Stomach (tissue), 9 donors: Measurements from ENCODE around the gene RBBP4. TPM values are rescaled to one million over a fixed set of nuclear protein-coding genes. Genes with fewer than 3 reads are reported as not detected.
A peak's percentile ranks its signal among the peaks of the same experiment; 100 is the strongest.
"Not testable (repeated sequence)": the region's sequence is repeated elsewhere in the genome, so short reads cannot be mapped to it uniquely, and the experiment has no call there.

Source experiments
- DNase-seq, 2 donors: peaks; one replicate each; pipeline versions ENCODE4 v3.0.0 to v3.0.0-alpha.2; 2013 to 2019
- H3K27ac ChIP-seq, 5 donors: fragments of 200-600 bp in 4 of 5; sonication (generic) in 4 of 5; one replicate each; pipeline ENCODE4 v1.5.1; 2013 to 2019; ENCODE audit warnings: mild to moderate bottlenecking in 1 of 5, moderate library complexity in 1 of 5
- H3K27me3 ChIP-seq, 3 donors: fragments of 200-600 bp; sonication (generic); one replicate each; pipeline ENCODE4 v1.5.1; 2017 to 2019; ENCODE audit warnings: mixed run types in 1 of 3
- H3K36me3 ChIP-seq, 4 donors: fragments of 200-600 bp; sonication (generic); 1 replicate in 3 of 4; 2 replicates in 1 of 4; pipeline ENCODE4 v1.5.1; 2016 to 2019
- H3K4me1 ChIP-seq, 4 donors: fragments of 200-600 bp; sonication (generic); one replicate each; pipeline ENCODE4 v1.5.1; 2016 to 2019
- H3K4me3 ChIP-seq, 4 donors: fragments of 200-600 bp; sonication (generic) in 3 of 4; one replicate each; pipeline ENCODE4 v1.5.1; 2016 to 2019; ENCODE audit warnings: mild to moderate bottlenecking in 1 of 4
- H3K9me3 ChIP-seq, 4 donors: fragments of 200-600 bp; sonication (generic); one replicate each; pipeline ENCODE4 v1.5.1; 2016 to 2019
- EP300 ChIP-seq: sonication (generic); formaldehyde crosslinking; IDR thresholded peaks from one replicate; pipeline ENCODE4 v1.6.1; 2017; ENCODE audit warnings: antibody characterized with exemption
- POLR2A ChIP-seq, 4 donors: fragments of 450-650 bp; IDR thresholded peaks; one replicate each; pipeline ENCODE4 v1.6.1; 2016; ENCODE audit warnings: antibody characterized with exemption in 4 of 4, control low read depth in 2 of 4, mild to moderate bottlenecking in 1 of 4, moderate library complexity in 1 of 4
- POLR2AphosphoS5 ChIP-seq, 3 donors: sonication (generic); formaldehyde crosslinking; IDR thresholded peaks; one replicate each; pipeline ENCODE4 v1.6.1; 2016; ENCODE audit warnings: antibody characterized with exemption in 3 of 3
- WGBS, 5 donors: extraction: QIAGEN DNeasy Blood & Tissue Kit in 3 of 5; methylation state at CpG; one replicate each; pipeline versions ENCODE4 v1.1.5 to v1.1.7; 2013 to 2018; 5-methylcytosine and 5-hydroxymethylcytosine counted together
- intact Hi-C: fragments of 100-400 bp; cut with DNase I; formaldehyde crosslinking; loops from one replicate; pipeline ENCODE4 v1.15.1; 2023; ENCODE audit warnings: low total_unique reads
- polyA plus RNA-seq, 3 donors: library from polyadenylated mRNA; stranded (reverse); fragments of 200-250 nt; gene quantifications; one replicate each; pipeline ENCODE4 v1.2.3, GENCODE V29; 2013
- total RNA-seq, 5 donors: library from RNA; depleted of rRNA; stranded (reverse); fragments of >200 nt; gene quantifications; one replicate each; pipeline versions ENCODE4 v1.1.0 to v1.2.3, GENCODE V29; 2014 to 2016
- TF ChIP-seq, protein P1 (sequence below), 7 experiments: fragments of 450-650 bp in 4 of 7; fragments of 200-600 bp in 3 of 7; sonication (generic) in 3 of 7; IDR thresholded peaks; one replicate each; pipeline ENCODE4 v1.5.1; 2016 to 2019; ENCODE audit warnings: antibody characterized with exemption in 7 of 7, control low read depth in 2 of 7, mild to moderate bottlenecking in 1 of 7
- donor health status: healthy with polysubstance abuse.
- donor health status: Bipolar disorder and iron deficiency.
- donor health status: healthy.

Gene RBBP4
- total and polyA plus RNA-seq, 8 donors = 38.0 to 226 (median 75.0) TPM

DNA sequence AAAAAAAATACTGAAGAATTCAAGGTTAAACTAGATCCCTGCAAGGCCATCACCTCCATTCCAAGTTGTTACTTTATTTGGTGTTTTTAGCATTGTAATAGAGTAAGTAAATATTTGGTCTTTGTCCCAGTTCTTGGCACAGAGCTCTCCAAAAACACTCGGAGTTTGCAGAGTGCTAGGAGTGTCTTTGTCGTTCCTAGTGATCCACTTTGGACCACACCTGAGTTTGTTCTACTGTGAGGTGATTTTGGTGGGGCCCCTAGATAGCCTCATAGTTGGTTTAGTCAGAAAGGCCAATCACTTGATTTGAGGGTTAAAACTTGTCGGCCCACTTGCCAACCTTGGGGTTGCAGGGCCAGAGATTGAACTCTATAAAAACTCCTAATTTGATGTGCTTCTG is 25.9 kb downstream of the RBBP4 start:
- Histone ChIP-seq H3K4me1 (peaks cover 2 to 25% (median 17%) of the 10 kb centered on the region in 4 donors), H3K36me3 (peaks cover 54 to 100% (median 96%) of the 10 kb centered on the region in 4 donors), H3K9me3 (no peaks in the 10 kb centered on the region), H3K27ac (peak overlapping the region in 2 of 5 donors; percentile 3 to 43), H3K27me3 (no peaks in the 10 kb centered on the region), H3K4me3 (no peak overlapping the region)
- 16 to 36% (median 20%) methylated on average over 3 of the region's 3 CpGs for WGBS, 5 donors
- no peak for DNase-seq
- TF ChIP-seq EP300 = no peak
- intact Hi-C loops = no loop called here

DNA sequence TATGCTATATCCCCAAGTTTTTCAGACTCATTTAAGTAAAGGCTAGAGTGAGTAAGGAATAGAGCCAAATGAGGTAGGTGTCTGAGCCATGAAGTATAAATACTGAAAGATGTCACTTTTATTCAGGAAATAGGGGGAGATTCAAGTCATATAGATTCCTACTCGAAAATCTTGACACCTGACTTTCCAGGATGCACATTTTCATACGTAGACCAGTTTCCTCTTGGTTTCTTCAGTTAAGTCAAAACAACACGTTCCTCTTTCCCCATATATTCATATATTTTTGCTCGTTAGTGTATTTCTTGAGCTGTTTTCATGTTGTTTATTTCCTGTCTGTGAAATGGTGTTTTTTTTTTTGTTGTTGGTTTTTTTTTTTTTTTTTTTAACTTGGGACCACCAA is 29.0 kb downstream of the RBBP4 start:
- H3K27ac ChIP-seq, H3K4me3 ChIP-seq, DNase-seq, intact Hi-C loops, H3K27me3 ChIP-seq, H3K9me3 ChIP-seq: not testable (repeated sequence)
- WGBS, 5 donors = 78 to 86% (median 84%) methylated on average over 4 of the region's 4 CpGs
- Histone ChIP-seq H3K4me1 (peaks cover 18 to 56% (median 43%) of the 10 kb centered on the region in 4 donors), H3K36me3 (peaks cover 36 to 93% (median 88%) of the 10 kb centered on the region in 4 donors)

DNA sequence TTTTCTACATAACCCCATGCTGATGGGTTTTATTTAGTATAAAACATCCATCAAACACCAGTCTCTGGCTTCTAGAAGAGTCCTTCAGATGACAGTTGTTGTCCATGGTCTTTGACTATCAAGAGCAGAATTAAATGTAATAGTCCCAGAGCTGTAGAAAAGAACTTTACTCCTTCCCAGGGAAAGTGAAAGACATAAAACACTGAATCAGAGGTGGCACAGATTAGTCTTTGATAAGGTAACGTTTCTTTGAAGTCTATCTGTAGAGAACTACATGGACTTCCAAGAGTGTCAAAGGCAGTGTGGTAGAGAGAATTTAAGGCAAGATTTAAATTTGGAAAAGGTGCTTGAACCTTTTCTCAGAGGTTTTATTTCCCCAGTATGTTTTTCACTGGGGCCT is 29.6 kb downstream of the RBBP4 start:
- Histone ChIP-seq H3K27me3 (no peaks in the 10 kb centered on the region), H3K27ac (peak overlapping the region in 3 of 5 donors; percentile 22 to 65 (median 45)), H3K36me3 (peaks cover 30 to 93% (median 88%) of the 10 kb centered on the region in 4 donors), H3K9me3 (no peaks in the 10 kb centered on the region), H3K4me1 (peaks cover 23 to 62% (median 46%) of the 10 kb centered on the region in 4 donors), H3K4me3 (no peak overlapping the region)
- no peak for DNase-seq
- no peak for TF ChIP-seq EP300
- no peak for TF ChIP-seq POLR2A (IDR thresholded peaks at IDR 0.05)
- TF ChIP-seq, protein P1, sequence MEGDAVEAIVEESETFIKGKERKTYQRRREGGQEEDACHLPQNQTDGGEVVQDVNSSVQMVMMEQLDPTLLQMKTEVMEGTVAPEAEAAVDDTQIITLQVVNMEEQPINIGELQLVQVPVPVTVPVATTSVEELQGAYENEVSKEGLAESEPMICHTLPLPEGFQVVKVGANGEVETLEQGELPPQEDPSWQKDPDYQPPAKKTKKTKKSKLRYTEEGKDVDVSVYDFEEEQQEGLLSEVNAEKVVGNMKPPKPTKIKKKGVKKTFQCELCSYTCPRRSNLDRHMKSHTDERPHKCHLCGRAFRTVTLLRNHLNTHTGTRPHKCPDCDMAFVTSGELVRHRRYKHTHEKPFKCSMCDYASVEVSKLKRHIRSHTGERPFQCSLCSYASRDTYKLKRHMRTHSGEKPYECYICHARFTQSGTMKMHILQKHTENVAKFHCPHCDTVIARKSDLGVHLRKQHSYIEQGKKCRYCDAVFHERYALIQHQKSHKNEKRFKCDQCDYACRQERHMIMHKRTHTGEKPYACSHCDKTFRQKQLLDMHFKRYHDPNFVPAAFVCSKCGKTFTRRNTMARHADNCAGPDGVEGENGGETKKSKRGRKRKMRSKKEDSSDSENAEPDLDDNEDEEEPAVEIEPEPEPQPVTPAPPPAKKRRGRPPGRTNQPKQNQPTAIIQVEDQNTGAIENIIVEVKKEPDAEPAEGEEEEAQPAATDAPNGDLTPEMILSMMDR (IDR thresholded peaks at IDR 0.05) = no peak
- TF ChIP-seq POLR2AphosphoS5 (IDR thresholded peaks at IDR 0.05) = no peak
- 39 to 61% (median 50%) methylated on average over 1 of the region's 1 CpG for WGBS, 5 donors
- intact Hi-C loops = no loop called here

DNA sequence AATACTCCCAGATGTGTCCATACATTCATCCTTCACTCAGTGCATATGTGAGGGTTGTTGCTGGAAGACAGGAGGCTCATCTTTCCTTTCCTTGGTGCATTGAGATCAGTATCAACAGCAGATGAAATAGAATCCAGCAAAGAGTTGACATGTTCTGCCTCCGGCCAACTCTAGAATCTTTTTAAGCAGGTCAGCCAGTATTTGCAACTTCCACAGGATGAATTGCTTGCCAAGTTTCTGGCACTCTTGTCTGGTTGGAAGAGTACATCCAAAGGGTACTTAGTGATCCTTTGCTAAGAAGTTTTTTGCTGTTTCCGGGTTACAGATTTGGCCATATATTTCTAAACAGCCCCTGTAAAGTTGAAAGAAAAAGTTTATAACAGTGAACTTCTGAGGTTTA is 30.5 kb downstream of the RBBP4 start:
- Histone ChIP-seq H3K36me3 (peaks cover 24 to 93% (median 88%) of the 10 kb centered on the region in 4 donors), H3K27ac (peak overlapping the region in 3 of 5 donors; percentile 35 to 65 (median 63))

DNA sequence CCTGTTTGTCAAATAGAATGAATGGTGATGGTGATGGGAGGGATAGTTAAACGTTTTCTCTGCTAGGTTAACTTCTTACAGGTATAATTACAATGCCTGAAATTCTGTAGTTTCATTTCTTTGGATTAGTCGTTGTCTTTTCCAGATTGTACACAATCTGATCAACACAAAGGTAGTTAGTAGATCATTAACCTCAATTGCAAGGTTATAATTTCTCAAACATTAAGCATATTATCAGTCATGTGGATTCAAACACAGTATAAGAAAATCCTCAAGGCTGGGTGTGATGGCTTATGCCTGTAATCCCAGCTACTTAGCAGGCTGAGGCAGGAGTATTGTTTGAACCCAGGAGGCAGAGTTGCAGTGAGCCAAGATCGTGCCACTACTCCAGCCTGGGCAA is 31.0 kb downstream of the RBBP4 start:
- Histone ChIP-seq H3K27me3 (no peaks in the 10 kb centered on the region), H3K27ac (peak overlapping the region in 4 of 5 donors; percentile 25 to 65 (median 49)), H3K36me3 (peaks cover 24 to 93% (median 88%) of the 10 kb centered on the region in 4 donors), H3K9me3 (no peaks in the 10 kb centered on the region), H3K4me3 (no peak overlapping the region), H3K4me1 (peaks cover 23 to 69% (median 44%) of the 10 kb centered on the region in 4 donors)
- no peak for DNase-seq
- TF ChIP-seq, protein P1 (IDR thresholded peaks at IDR 0.05) = no peak
- TF ChIP-seq EP300 (no peak), POLR2A (IDR thresholded peaks at IDR 0.05) (no peak), POLR2AphosphoS5 (IDR thresholded peaks at IDR 0.05) (no peak)
- intact Hi-C loops = no loop called here
- 38 to 55% (median 47%) methylated on average over 3 of the region's 3 CpGs for WGBS, 5 donors

More for the DNA sequence above, 30.5 kb downstream of the RBBP4 start:
- no peaks in the 10 kb centered on the region for H3K27me3 ChIP-seq
- H3K4me1 ChIP-seq = peaks cover 23 to 70% (median 47%) of the 10 kb centered on the region in 4 donors
- no peak for TF ChIP-seq EP300
- no peak for TF ChIP-seq POLR2A (IDR thresholded peaks at IDR 0.05)
- TF ChIP-seq, protein P1 (IDR thresholded peaks at IDR 0.05) = no peak
- TF ChIP-seq POLR2AphosphoS5 (IDR thresholded peaks at IDR 0.05) = no peak
- 30 to 39% (median 36%) methylated on average over 2 of the region's 2 CpGs for WGBS, 5 donors
- DNase-seq = no peak
- intact Hi-C loops = no loop called here
- H3K4me3 ChIP-seq = no peak overlapping the region
- no peaks in the 10 kb centered on the region for H3K9me3 ChIP-seq
